K562 (cell line): Measurements from ENCODE around the gene GNG3. TPM values are rescaled to one million over a fixed set of nuclear protein-coding genes. Genes with fewer than 3 reads are reported as not detected.

Experiments
- ARNT ChIP-seq, 2 experiments: fragments of 450-650 bp; IDR thresholded peaks; 2 replicates each; pipeline ENCODE4 v1.6.1; 2016; ENCODE audit warnings: mild to moderate bottlenecking in 1 of 2
- CBFA2T3 ChIP-seq: fragments of 450-650 bp; IDR thresholded peaks from 2 replicates; pipeline ENCODE4 v1.6.1; 2017
- CBX5 ChIP-seq: IDR thresholded peaks from 2 replicates; pipeline ENCODE4 v1.6.1; 2014; ENCODE audit warnings: low read depth, borderline replicate concordance
- CREBBP ChIP-seq: IDR thresholded peaks from one replicate; pipeline ENCODE4 v1.6.1; 2012; ENCODE audit warnings: low read depth, mild to moderate bottlenecking, control low read depth, inconsistent platforms, low read length
- FOXA3 ChIP-seq, 2 experiments: fragments of 450-650 bp in 1 of 2; sonication (generic) in 1 of 2; formaldehyde crosslinking; IDR thresholded peaks in 1 of 2; conservative IDR thresholded peaks in 1 of 2; 2 replicates each; pipeline versions ENCODE4 v1.4.0 to v1.8.0; 2020 to 2022; ENCODE audit warnings: mild to moderate bottlenecking in 2 of 2, missing genetic modification reagents in 1 of 2
- HDAC1 ChIP-seq, 2 experiments: fragments of 450-650 bp; IDR thresholded peaks; 2 replicates each; pipeline ENCODE4 v1.6.1; 2016 to 2017; ENCODE audit warnings: inconsistent platforms in 1 of 2, mild to moderate bottlenecking in 1 of 2, moderate library complexity in 1 of 2
- HDAC8 ChIP-seq: fragments of 450-650 bp; IDR thresholded peaks from 2 replicates; pipeline ENCODE4 v1.6.1; 2016; ENCODE audit warnings: mild to moderate bottlenecking, missing genetic modification characterization, moderate library complexity, missing compliant biosample characterization
- HMG20A ChIP-seq: fragments of 450-650 bp; formaldehyde crosslinking; conservative IDR thresholded peaks from 2 replicates; pipeline ENCODE4 v1.4.0; 2020; ENCODE audit warnings: mild to moderate bottlenecking, mixed read lengths
- ILK ChIP-seq: fragments of 450-650 bp; IDR thresholded peaks from 2 replicates; pipeline ENCODE4 v1.6.1; 2016; ENCODE audit warnings: missing genetic modification characterization, low read depth, mild to moderate bottlenecking, missing compliant biosample characterization, moderate library complexity, borderline replicate concordance
- MAZ ChIP-seq, 2 experiments: fragments of 450-650 bp in 1 of 2; sonication (generic) in 1 of 2; formaldehyde crosslinking; IDR thresholded peaks in 1 of 2; conservative IDR thresholded peaks in 1 of 2; 2 replicates each; pipeline versions ENCODE4 v1.4.0 to v1.5.0; 2020; ENCODE audit warnings: mild to moderate bottlenecking in 1 of 2, missing genetic modification reagents in 1 of 2
- MEF2A ChIP-seq: IDR thresholded peaks from 2 replicates; pipeline ENCODE4 v1.6.1; 2011; ENCODE audit warnings: low read depth, mild to moderate bottlenecking, low read length, moderate library complexity; ENCODE audit not compliant: control insufficient read depth
- NFYB ChIP-seq: IDR thresholded peaks from 2 replicates; pipeline ENCODE4 v1.6.1; 2011; ENCODE audit warnings: mild to moderate bottlenecking, moderate library complexity; ENCODE audit not compliant: insufficient read length; ENCODE audit errors: extremely low read depth
- PHB ChIP-seq: fragments of 250-450 bp; sonication (Bioruptor Pico); IDR thresholded peaks from 2 replicates; pipeline ENCODE4 v1.5.0; 2021
- PHF8 ChIP-seq: fragments of 200-600 bp; sonication (generic); IDR thresholded peaks from 2 replicates; pipeline ENCODE4 v1.6.1; 2012; ENCODE audit warnings: mixed run types, mild to moderate bottlenecking, inconsistent platforms, low read length, moderate library complexity, borderline replicate concordance
- PRPF4 ChIP-seq: fragments of 200-400 bp; formaldehyde crosslinking; IDR thresholded peaks from one replicate; pipeline ENCODE4 v1.6.1; 2017; ENCODE audit warnings: low read length, low read depth, mild to moderate bottlenecking; ENCODE audit not compliant: insufficient read depth, poor library complexity, severe bottlenecking
- RAD51 ChIP-seq: fragments of 450-650 bp; IDR thresholded peaks from 2 replicates; pipeline ENCODE4 v1.7.1; 2016; ENCODE audit warnings: low read depth, mild to moderate bottlenecking, borderline replicate concordance
- RBM39 ChIP-seq: fragments of 200-400 bp; formaldehyde crosslinking; optimal IDR thresholded peaks from 2 replicates; pipeline ENCODE3; 2018; ENCODE audit warnings: low read depth, low read length
- TEAD4 ChIP-seq, 2 experiments: sonication (generic) in 1 of 2; formaldehyde crosslinking in 1 of 2; IDR thresholded peaks; 2 replicates each; pipeline versions ENCODE4 v1.6.1 to v1.8.0; 2012 to 2022; ENCODE audit warnings: borderline replicate concordance in 1 of 2, inconsistent platforms in 1 of 2, low read length in 1 of 2, mild to moderate bottlenecking in 1 of 2, missing genetic modification reagents in 1 of 2
- XRCC3 ChIP-seq: fragments of 450-650 bp; IDR thresholded peaks from 2 replicates; pipeline ENCODE4 v1.6.1; 2017; ENCODE audit warnings: mild to moderate bottlenecking, moderate library complexity
- ZNF197 ChIP-seq: fragments of 200-800 bp; sonication (Bioruptor generic); IDR thresholded peaks from 2 replicates; pipeline ENCODE4 v1.6.1; 2016; ENCODE audit warnings: low read depth, missing genetic modification characterization, missing compliant biosample characterization
- ZNF212 ChIP-seq: fragments of 450-650 bp; formaldehyde crosslinking; IDR thresholded peaks from 2 replicates; pipeline ENCODE4 v1.4.0; 2020; ENCODE audit warnings: mild to moderate bottlenecking
- polyA plus RNA-seq, 8 experiments: library from polyadenylated mRNA; depleted of rRNA in 4 of 8; stranded (reverse) in 5 of 8; unstranded in 3 of 8; fragments of >200 nt; fragmentation: Nextera tagmentation in 2 of 8; fragmentation: Illumina TruSeq in 1 of 8; extraction: Ambion mirVana in 2 of 8; extraction: Trizol in 1 of 8; gene quantifications; 2 replicates each; pipeline versions ENCODE4 v1.2.1 to v1.2.3, GENCODE V29; 2011 to 2014; ENCODE audit warnings: inconsistent platforms in 1 of 8, missing spikeins in 1 of 8
- total RNA-seq, 7 experiments: library from RNA; depleted of rRNA in 6 of 7; stranded (reverse); fragments of >200 nt in 6 of 7; fragmentation: Illumina TruSeq in 2 of 7; extraction: Trizol in 2 of 7; gene quantifications; 2 replicates each; pipeline versions ENCODE4 v1.2.1 to v1.2.3, GENCODE V29; 2011 to 2021; ENCODE audit warnings: low replicate concordance in 1 of 7
- TF ChIP-seq, protein P1 (sequence below): sonication (generic); formaldehyde crosslinking; IDR thresholded peaks from 2 replicates; pipeline ENCODE4 v1.8.1; 2022; ENCODE audit warnings: missing genetic modification reagents
- TF ChIP-seq, protein P2 (sequence below): fragments of 250-450 bp; sonication (Bioruptor Pico); IDR thresholded peaks from 2 replicates; pipeline ENCODE4 v1.4.0; 2020; ENCODE audit warnings: mild to moderate bottlenecking, moderate library complexity, borderline replicate concordance
- TF ChIP-seq, protein P3 (sequence below), 3 experiments: IDR thresholded peaks in 2 of 3; conservative IDR thresholded peaks in 1 of 3; 2 replicates each; pipeline ENCODE4 v1.5.1; 2011 to 2012; ENCODE audit warnings: low read length in 3 of 3, mild to moderate bottlenecking in 3 of 3, control low read depth in 2 of 3, improper control_type of control experiment in 1 of 3, inconsistent platforms in 1 of 3, low read depth in 1 of 3, mixed read lengths in 1 of 3, moderate library complexity in 1 of 3; ENCODE audit not compliant: insufficient read depth in 2 of 3

GNG3 gene
- total and polyA plus RNA-seq, 9 of the 15 experiments (the other 6 are each of a cell fraction or from before 2014, with no cell fraction given): 0.07 TPM; not detected in 8

DNA sequence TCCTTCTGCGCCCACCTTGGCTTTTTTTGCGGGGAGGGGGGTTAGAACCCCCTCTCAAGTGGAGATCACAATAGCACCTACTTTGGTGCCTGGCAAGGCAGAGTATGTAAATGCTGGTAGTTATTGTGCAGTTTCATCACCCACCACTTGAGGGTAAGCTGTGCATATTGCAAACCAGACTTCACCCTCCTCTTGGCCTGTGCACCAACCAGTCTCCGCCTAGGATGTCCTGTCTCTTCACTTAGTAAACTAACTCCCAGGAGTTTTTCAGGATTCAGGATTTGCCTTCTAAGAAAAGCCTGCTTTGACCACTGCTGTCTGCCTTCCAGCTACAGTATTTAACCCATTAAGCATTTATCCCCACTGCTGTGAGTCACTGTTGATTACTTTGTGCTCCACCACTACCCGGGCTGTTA is 26.6 kb upstream of the GNG3 start (continued):
- TF ChIP-seq HDAC1 (IDR thresholded peaks at IDR 0.05) (no peak), CREBBP (no peak), PRPF4 (no peak), RAD51 (no peak), CBX5 (no peak), XRCC3 (no peak), PHB (CRISPR knock-in tag) (no peak), ILK (tag) (no peak), RBM39 (no peak), MEF2A (no peak), ZNF197 (CRISPR knock-in tag) (no peak), NFYB (no peak), TEAD4 (IDR thresholded peaks at IDR 0.05; ENCODE audit: low read length) (no peak), TEAD4 (CRISPR knock-in tag; IDR thresholded peaks at IDR 0.05; ENCODE audit: borderline replicate concordance) (no peak), FOXA3 (CRISPR knock-in tag; conservative IDR thresholded peaks at IDR 0.05 in 1 of 2, IDR thresholded peaks at IDR 0.05 in 1 of 2) (no peak), ZNF212 (CRISPR knock-in tag) (no peak), MAZ (CRISPR knock-in tag; conservative IDR thresholded peaks at IDR 0.05 in 1 of 2, IDR thresholded peaks at IDR 0.05 in 1 of 2) (no peak), HDAC8 (tag) (no peak), PHF8 (no peak), CBFA2T3 (no peak), ARNT (IDR thresholded peaks at IDR 0.05) (no peak), HMG20A (CRISPR knock-in tag) (no peak)
- TF ChIP-seq, protein P1, sequence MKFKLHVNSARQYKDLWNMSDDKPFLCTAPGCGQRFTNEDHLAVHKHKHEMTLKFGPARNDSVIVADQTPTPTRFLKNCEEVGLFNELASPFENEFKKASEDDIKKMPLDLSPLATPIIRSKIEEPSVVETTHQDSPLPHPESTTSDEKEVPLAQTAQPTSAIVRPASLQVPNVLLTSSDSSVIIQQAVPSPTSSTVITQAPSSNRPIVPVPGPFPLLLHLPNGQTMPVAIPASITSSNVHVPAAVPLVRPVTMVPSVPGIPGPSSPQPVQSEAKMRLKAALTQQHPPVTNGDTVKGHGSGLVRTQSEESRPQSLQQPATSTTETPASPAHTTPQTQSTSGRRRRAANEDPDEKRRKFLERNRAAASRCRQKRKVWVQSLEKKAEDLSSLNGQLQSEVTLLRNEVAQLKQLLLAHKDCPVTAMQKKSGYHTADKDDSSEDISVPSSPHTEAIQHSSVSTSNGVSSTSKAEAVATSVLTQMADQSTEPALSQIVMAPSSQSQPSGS: no peak
- TF ChIP-seq, protein P2, sequence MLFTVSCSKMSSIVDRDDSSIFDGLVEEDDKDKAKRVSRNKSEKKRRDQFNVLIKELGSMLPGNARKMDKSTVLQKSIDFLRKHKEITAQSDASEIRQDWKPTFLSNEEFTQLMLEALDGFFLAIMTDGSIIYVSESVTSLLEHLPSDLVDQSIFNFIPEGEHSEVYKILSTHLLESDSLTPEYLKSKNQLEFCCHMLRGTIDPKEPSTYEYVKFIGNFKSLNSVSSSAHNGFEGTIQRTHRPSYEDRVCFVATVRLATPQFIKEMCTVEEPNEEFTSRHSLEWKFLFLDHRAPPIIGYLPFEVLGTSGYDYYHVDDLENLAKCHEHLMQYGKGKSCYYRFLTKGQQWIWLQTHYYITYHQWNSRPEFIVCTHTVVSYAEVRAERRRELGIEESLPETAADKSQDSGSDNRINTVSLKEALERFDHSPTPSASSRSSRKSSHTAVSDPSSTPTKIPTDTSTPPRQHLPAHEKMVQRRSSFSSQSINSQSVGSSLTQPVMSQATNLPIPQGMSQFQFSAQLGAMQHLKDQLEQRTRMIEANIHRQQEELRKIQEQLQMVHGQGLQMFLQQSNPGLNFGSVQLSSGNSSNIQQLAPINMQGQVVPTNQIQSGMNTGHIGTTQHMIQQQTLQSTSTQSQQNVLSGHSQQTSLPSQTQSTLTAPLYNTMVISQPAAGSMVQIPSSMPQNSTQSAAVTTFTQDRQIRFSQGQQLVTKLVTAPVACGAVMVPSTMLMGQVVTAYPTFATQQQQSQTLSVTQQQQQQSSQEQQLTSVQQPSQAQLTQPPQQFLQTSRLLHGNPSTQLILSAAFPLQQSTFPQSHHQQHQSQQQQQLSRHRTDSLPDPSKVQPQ: no peak
- TF ChIP-seq, protein P3, sequence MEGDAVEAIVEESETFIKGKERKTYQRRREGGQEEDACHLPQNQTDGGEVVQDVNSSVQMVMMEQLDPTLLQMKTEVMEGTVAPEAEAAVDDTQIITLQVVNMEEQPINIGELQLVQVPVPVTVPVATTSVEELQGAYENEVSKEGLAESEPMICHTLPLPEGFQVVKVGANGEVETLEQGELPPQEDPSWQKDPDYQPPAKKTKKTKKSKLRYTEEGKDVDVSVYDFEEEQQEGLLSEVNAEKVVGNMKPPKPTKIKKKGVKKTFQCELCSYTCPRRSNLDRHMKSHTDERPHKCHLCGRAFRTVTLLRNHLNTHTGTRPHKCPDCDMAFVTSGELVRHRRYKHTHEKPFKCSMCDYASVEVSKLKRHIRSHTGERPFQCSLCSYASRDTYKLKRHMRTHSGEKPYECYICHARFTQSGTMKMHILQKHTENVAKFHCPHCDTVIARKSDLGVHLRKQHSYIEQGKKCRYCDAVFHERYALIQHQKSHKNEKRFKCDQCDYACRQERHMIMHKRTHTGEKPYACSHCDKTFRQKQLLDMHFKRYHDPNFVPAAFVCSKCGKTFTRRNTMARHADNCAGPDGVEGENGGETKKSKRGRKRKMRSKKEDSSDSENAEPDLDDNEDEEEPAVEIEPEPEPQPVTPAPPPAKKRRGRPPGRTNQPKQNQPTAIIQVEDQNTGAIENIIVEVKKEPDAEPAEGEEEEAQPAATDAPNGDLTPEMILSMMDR (IDR thresholded peaks at IDR 0.05 in 2 of 3, conservative IDR thresholded peaks at IDR 0.05 in 1 of 3; ENCODE audit: insufficient read depth in 2 of 3, low read depth in 1 of 3, low read length in 3 of 3): peak; percentile 68 to 83 (median 69)
